Thyroid gland (tissue), 4 donors: ENCODE results near the gene SETDB1. TPM values are rescaled to one million over a fixed set of nuclear protein-coding genes. Genes with fewer than 3 reads are reported as not detected.
A peak's percentile ranks its signal among the peaks of the same experiment; 100 is the strongest.
"Not testable (repeated sequence)": the region's sequence is repeated elsewhere in the genome, so short reads cannot be mapped to it uniquely, and the experiment has no call there.

Source experiments
- DNase-seq, 2 donors: peaks; one replicate each; pipeline ENCODE4 v3.0.0-alpha.2; 2019
- H3K27ac ChIP-seq, 3 donors: fragments of 200-600 bp; sonication (generic); 1 replicate in 2 of 3; 2 replicates in 1 of 3; pipeline ENCODE4 v1.5.1; 2016 to 2019; ENCODE audit warnings: mild to moderate bottlenecking in 1 of 3, moderate library complexity in 1 of 3
- H3K27me3 ChIP-seq: fragments of 200-600 bp; sonication (generic); one replicate; pipeline ENCODE4 v1.5.1; 2019
- H3K36me3 ChIP-seq, 2 donors: fragments of 200-600 bp; sonication (generic); one replicate each; pipeline ENCODE4 v1.5.1; 2016 to 2019
- H3K4me1 ChIP-seq, 2 donors: fragments of 200-600 bp; sonication (generic); one replicate each; pipeline ENCODE4 v1.5.1; 2017 to 2019
- H3K4me3 ChIP-seq, 3 donors: fragments of 200-600 bp; sonication (generic); replicated peaks in 1 of 3; 1 replicate in 2 of 3; 2 replicates in 1 of 3; pipeline ENCODE4 v1.5.1; 2016; ENCODE audit warnings: mild to moderate bottlenecking in 1 of 3
- H3K9me3 ChIP-seq: fragments of 200-600 bp; sonication (generic); one replicate; pipeline ENCODE4 v1.5.1; 2017
- POLR2A ChIP-seq, 2 donors: fragments of 450-650 bp; IDR thresholded peaks; one replicate each; pipeline ENCODE4 v1.6.1; 2017; ENCODE audit warnings: antibody characterized with exemption in 2 of 2, mild to moderate bottlenecking in 2 of 2, moderate library complexity in 1 of 2
- WGBS, 2 donors: methylation state at CpG; one replicate each; pipeline ENCODE4 v1.1.5; 2017; 5-methylcytosine and 5-hydroxymethylcytosine counted together
- intact Hi-C: fragments of 100-400 bp; cut with DNase I; formaldehyde crosslinking; loops from one replicate; pipeline ENCODE4 v1.15.1; 2023
- total RNA-seq, 4 donors: library from RNA; depleted of rRNA; stranded (reverse); fragments of >200 nt; gene quantifications; one replicate each; pipeline ENCODE4 v1.2.3, GENCODE V29; 2016
- TF ChIP-seq, protein P1 (sequence below), 6 experiments: fragments of 200-600 bp in 3 of 6; fragments of 450-650 bp in 3 of 6; sonication (generic) in 3 of 6; IDR thresholded peaks; one replicate each; pipeline ENCODE4 v1.5.1; 2016 to 2019; ENCODE audit warnings: antibody characterized with exemption in 6 of 6, mild to moderate bottlenecking in 2 of 6, inconsistent platforms in 1 of 6, moderate library complexity in 1 of 6

The SETDB1 gene
- 10 to 100 TPM; 35.4 to 59.9 (median 44.8) TPM for total RNA-seq

DNA sequence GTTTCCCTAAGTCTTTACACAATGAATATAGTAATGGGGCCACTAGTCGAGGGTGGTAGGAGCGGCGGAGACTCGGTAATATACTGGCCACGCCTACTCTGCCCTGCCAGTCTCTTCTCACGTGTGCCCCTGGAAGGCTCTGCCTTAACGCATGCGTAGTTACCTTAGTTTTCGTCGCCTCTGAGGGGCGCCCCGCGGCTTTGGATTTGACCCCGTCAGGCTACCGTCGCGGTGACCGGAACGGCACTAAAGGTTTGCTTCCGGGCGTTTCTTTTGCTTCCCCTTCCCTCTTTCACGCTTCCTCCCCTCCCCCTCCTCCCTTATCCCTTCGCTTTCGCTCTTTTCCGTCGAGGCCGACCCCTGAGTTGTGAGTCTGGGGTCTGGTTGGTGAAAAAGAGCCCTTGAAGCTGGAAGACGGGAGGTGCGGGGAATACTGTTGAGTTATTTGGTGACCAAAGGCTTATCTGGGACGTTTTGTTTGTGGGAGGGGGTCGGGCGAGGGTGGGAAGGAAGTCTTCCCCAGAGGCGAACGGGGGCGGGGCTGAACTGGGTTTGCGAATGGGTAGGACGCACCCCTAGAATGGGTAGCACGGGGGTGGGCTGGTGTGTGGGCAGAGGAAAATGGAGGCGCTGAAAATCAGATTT is at the start of gene SETDB1:
Gene SETDB1 (plus strand): TSS at position 267 of the 645 bp plus-strand sequence. CDS start 1,352 bp downstream, outside the sequence.
- Histone ChIP-seq H3K4me3 (peak within 1 kb of the TSS; percentile 51 to 100 (median 71)), H3K4me1 (peaks cover 6 to 16% of the 10 kb centered on the region in 2 donors), H3K27ac (peak within 1 kb of the TSS; percentile 80 to 89 (median 81)), H3K36me3 (peaks cover 25 to 38% of the 10 kb centered on the region in 2 donors), H3K9me3 (no peaks in the 10 kb centered on the region), H3K27me3 (no peaks in the 10 kb centered on the region)
- 0 to 1% methylated on average over 39 of the region's 39 CpGs for WGBS, 2 donors
- peak in 1 of 2 donors; percentile 59 for TF ChIP-seq POLR2A (IDR thresholded peaks at IDR 0.05)
- TF ChIP-seq, protein P1, sequence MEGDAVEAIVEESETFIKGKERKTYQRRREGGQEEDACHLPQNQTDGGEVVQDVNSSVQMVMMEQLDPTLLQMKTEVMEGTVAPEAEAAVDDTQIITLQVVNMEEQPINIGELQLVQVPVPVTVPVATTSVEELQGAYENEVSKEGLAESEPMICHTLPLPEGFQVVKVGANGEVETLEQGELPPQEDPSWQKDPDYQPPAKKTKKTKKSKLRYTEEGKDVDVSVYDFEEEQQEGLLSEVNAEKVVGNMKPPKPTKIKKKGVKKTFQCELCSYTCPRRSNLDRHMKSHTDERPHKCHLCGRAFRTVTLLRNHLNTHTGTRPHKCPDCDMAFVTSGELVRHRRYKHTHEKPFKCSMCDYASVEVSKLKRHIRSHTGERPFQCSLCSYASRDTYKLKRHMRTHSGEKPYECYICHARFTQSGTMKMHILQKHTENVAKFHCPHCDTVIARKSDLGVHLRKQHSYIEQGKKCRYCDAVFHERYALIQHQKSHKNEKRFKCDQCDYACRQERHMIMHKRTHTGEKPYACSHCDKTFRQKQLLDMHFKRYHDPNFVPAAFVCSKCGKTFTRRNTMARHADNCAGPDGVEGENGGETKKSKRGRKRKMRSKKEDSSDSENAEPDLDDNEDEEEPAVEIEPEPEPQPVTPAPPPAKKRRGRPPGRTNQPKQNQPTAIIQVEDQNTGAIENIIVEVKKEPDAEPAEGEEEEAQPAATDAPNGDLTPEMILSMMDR (IDR thresholded peaks at IDR 0.05), result peak in 1 of 6 experiments; percentile 24
- intact Hi-C loops, result no loop called here
- DNase-seq, result peak; percentile 96

DNA sequence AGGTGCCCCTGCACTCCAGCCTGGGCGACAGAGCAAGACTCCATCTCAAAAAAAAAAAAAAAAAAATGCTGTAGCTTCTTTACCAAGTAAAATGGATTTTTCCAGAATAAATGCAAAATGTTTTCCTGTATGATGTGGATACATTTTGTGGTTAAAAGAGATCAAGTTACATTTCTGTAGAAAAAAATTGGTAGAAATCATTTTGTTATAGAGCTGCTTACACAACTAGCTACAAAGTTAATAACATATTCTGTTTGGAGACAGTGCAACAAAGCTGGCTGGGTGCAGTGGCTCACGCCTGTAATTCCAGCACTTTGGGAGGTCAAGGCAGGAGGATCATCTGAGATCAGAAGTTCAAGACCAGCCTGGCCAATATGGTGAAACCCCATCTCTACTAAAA is 47.2 kb upstream of the SETDB1 start:
- DNase-seq, intact Hi-C loops, H3K27ac ChIP-seq, H3K36me3 ChIP-seq, H3K9me3 ChIP-seq, H3K4me3 ChIP-seq, H3K27me3 ChIP-seq: not testable (repeated sequence)
- peaks cover 10 to 11% of the 10 kb centered on the region in 2 donors for H3K4me1 ChIP-seq
- 89 to 96% methylated on average over 2 of the region's 2 CpGs for WGBS, 2 donors

DNA sequence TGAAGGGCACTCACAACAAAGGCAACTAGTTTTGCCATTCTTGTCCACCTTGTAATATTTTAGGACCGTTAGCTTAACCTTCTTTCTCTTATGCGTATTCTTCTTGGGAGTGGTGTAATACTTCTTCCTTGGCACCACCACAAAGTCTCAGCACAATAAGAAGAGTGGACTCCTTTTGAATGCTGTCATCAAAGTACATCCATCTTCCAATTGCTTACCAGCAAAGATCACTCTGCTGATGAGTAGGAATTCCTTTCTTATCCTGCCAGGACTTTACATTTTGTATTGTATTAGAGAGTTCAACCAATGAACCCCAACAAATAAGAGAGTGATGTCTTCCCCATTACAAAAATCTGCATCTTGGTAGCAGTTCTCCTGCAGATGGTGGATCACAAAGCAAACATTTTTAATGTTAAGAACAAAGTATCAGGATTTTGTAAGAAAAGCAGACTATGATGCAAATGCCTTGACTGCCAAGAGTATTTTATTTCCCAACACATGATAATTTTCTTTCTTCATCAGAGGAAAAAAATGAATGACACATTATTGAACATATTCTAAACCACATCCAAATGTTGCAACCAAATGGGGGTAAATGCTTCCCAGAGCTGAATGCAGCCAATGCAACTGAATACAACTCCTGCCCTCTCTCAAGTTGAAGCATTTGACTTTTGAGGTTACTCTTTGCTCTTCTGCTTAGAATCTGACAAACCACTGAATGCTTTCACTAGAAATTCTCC is 44.7 kb upstream of the SETDB1 start:
- Histone ChIP-seq H3K4me1 (peaks cover 0 to 3% of the 10 kb centered on the region in 2 donors), H3K36me3 (no peaks in the 10 kb centered on the region), H3K9me3 (no peaks in the 10 kb centered on the region), H3K27me3 (no peaks in the 10 kb centered on the region), H3K27ac (no peak overlapping the region), H3K4me3 (no peak overlapping the region)
- intact Hi-C loops, result no loop called here
- DNase-seq, result no peak
- 74 to 78% methylated on average over 2 of the region's 2 CpGs for WGBS, 2 donors
- TF ChIP-seq, protein P1 (IDR thresholded peaks at IDR 0.05), result no peak
- no peak for TF ChIP-seq POLR2A (IDR thresholded peaks at IDR 0.05)

DNA sequence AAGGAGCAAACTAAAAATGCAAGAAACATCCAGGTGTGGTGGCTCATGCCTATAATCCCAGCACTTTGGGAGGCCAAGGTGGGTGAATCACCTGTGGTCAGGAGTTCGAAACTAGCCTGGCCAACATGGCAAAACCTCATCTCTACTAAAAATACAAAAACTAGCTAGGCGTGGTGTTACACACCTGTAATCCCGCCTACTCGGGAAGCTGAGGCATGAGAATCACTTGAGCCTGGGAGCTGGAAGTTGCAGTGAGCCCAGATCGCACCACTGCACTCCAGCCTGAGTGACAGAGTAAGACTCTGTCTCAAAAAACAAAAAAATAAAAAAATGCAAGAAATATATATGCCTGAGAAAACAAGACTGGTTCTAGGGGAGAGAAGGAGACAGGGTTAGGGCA is 43.0 kb upstream of the SETDB1 start:
- intact Hi-C loops, H3K27ac ChIP-seq, H3K9me3 ChIP-seq, H3K4me3 ChIP-seq, H3K36me3 ChIP-seq, H3K4me1 ChIP-seq, DNase-seq, H3K27me3 ChIP-seq: not testable (repeated sequence)
- WGBS, 2 donors, result 82 to 83% methylated on average over 5 of the region's 5 CpGs

DNA sequence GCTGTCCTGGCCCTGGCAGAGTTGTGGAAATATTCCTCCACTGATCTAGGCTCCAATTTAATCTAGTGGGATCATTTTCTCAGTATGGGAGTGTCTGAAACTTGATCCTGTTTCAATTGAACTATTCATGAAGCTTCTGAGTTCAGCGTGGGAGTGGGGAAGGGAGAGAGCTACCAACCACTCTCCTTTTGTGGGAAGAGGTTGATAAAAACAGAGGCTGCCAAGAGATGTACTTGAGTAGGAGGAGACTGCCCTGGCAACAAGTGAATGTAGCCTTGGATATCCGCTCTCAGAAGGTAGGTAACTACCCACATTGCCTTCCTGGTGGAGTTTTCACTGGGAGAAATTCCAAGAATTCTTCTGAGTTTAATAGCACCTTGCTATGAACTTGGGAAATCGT is 39.1 kb upstream of the SETDB1 start, which contains the start of gene CTXND2:
Gene CTXND2 (plus strand): TSS at position 119 of the 400 bp plus-strand sequence. CDS start 25,179 bp downstream, outside the sequence.
- no peaks in the 10 kb centered on the region for H3K27me3 ChIP-seq
- 20 to 21% methylated on average over 3 of the region's 3 CpGs for WGBS, 2 donors
- intact Hi-C loops, result no loop called here

More for the DNA sequence above, 39.1 kb upstream of the SETDB1 start, which contains the start of gene CTXND2:
- H3K9me3 ChIP-seq, result no peaks in the 10 kb centered on the region
- TF ChIP-seq, protein P1 (IDR thresholded peaks at IDR 0.05), result no peak
- TF ChIP-seq POLR2A (IDR thresholded peaks at IDR 0.05), result no peak
- no peak within 1 kb of the TSS for H3K4me3 ChIP-seq
- DNase-seq, result peak in 1 of 2 donors; percentile 17
- no peak within 1 kb of the TSS for H3K27ac ChIP-seq
- H3K4me1 ChIP-seq, result no peaks in the 10 kb centered on the region
- H3K36me3 ChIP-seq, result no peaks in the 10 kb centered on the region
